SK-N-MC (cell line): ENCODE data around the gene KDM5C.

Source experiments
- EZH2 ChIP-seq: fragments of 200-600 bp; sonication (generic); IDR thresholded peaks from one replicate; pipeline ENCODE4 v1.6.1; 2017; ENCODE audit warnings: antibody characterized with exemption
- POLR2AphosphoS5 ChIP-seq: IDR thresholded peaks from 2 replicates; pipeline ENCODE4 v1.6.1; 2012; ENCODE audit warnings: mild to moderate bottlenecking, low read depth, low read length, borderline replicate concordance

DNA sequence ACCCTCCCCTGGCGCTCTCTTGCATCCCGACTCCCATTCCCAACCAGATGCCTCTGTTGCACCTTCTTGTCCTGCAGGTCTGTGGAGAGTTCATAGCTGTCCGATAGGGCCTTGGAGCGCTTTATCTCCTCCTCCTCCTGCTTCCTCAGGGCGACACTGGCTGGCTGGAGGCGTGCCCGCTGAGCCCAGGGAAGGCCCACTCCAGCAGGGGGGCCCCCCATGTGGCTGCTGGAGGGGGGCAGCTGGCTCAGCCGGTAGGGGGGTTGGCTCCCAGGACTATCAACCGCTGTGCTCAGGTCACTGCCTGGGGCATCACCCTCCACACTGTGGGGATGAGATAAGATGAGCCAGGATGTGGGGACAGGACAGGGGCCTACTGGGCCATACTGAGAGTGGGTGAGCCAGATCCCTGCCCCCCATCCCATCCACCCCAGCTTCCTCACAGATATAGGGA lies 30.8 kb upstream of the KDM5C start:
- TF ChIP-seq EZH2 (no peak), POLR2AphosphoS5 (no peak)
